Lower leg skin (tissue), 4 donors: ENCODE data around the gene SORCS1. TPM values are rescaled to one million over a fixed set of nuclear protein-coding genes. Genes with fewer than 3 reads are reported as not detected.

Source experiments
- DNase-seq, 2 donors: peaks; one replicate each; pipeline ENCODE4 v3.0.0-alpha.2; 2019; ENCODE audit warnings: low spot score in 2 of 2
- H3K4me3 ChIP-seq: fragments of 200-600 bp; sonication (generic); 2 replicates; pipeline ENCODE4 v1.5.1; 2017; ENCODE audit warnings: mild to moderate bottlenecking, low read depth; ENCODE audit not compliant: poor library complexity, severe bottlenecking
- POLR2A ChIP-seq, 2 donors: fragments of 450-650 bp; IDR thresholded peaks; one replicate each; pipeline ENCODE4 v1.6.1; 2016 to 2017; ENCODE audit warnings: antibody characterized with exemption in 2 of 2, mild to moderate bottlenecking in 1 of 2, moderate library complexity in 1 of 2
- WGBS, 2 donors: methylation state at CpG; one replicate each; pipeline ENCODE4 v1.1.5; 2018; 5-methylcytosine and 5-hydroxymethylcytosine counted together
- intact Hi-C: fragments of 100-400 bp; cut with DNase I; formaldehyde crosslinking; loops from one replicate; pipeline ENCODE4 v1.15.0; 2023; ENCODE audit warnings: low total_unique reads
- total RNA-seq, 4 donors: library from RNA; depleted of rRNA; stranded (reverse); fragments of >200 nt; gene quantifications; one replicate each; pipeline ENCODE4 v1.1.0, GENCODE V29; 2016
- TF ChIP-seq, protein P1 (sequence below), 3 donors: fragments of 450-650 bp; IDR thresholded peaks; one replicate each; pipeline ENCODE4 v1.5.1; 2016; ENCODE audit warnings: antibody characterized with exemption in 3 of 3, mild to moderate bottlenecking in 3 of 3, moderate library complexity in 2 of 3

Gene SORCS1
- total RNA-seq, 4 donors from 2014 or later, result 2.2 to 5.3 (median 2.9) TPM

DNA sequence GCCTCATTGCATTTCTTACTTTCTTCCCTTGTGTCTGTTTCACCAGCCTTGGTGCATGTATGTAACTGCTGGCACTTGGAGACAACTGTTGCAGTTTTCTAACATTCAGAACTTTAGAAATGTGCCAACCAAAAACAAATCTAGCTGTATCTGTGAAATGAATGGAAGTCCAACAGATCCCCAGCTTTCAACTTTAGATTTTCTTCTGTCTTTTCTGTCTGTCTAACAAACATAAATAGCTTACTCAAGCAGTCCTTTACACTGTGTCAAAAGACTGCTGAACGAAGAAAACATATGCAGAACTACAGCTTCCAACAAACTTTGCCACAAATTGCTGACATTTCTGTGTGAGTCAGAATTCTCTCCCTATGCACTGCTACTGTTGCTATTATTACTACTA lies 30.9 kb downstream of the SORCS1 start:
- WGBS, 2 donors, result 51 to 54% methylated on average over 1 of the region's 1 CpG
- TF ChIP-seq POLR2A (IDR thresholded peaks at IDR 0.05), result no peak
- TF ChIP-seq, protein P1, sequence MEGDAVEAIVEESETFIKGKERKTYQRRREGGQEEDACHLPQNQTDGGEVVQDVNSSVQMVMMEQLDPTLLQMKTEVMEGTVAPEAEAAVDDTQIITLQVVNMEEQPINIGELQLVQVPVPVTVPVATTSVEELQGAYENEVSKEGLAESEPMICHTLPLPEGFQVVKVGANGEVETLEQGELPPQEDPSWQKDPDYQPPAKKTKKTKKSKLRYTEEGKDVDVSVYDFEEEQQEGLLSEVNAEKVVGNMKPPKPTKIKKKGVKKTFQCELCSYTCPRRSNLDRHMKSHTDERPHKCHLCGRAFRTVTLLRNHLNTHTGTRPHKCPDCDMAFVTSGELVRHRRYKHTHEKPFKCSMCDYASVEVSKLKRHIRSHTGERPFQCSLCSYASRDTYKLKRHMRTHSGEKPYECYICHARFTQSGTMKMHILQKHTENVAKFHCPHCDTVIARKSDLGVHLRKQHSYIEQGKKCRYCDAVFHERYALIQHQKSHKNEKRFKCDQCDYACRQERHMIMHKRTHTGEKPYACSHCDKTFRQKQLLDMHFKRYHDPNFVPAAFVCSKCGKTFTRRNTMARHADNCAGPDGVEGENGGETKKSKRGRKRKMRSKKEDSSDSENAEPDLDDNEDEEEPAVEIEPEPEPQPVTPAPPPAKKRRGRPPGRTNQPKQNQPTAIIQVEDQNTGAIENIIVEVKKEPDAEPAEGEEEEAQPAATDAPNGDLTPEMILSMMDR (IDR thresholded peaks at IDR 0.05), result no peak
- intact Hi-C loops, result no loop called here
- H3K4me3 ChIP-seq, result no peak overlapping the region
- no peak for DNase-seq

DNA sequence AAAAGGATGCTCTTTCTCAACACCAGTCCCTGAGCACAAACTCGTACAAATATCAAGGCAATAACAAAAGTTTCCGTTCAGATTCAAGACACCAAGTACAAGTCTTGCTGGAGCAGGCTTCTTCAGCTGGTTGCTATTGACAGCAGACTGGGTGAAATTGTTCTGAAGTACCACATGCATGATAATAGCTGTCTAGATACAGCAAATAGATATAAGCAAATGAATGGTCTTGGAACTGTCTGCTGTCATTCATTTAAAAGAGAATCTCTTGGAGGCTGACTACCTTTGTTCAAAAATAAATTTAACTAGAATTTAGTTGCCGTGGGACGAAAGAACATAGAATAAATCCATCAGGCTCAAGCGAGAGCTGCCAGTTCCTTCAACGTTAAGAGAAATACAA lies 35.5 kb downstream of the SORCS1 start:
- intact Hi-C loops, result no loop called here

DNA sequence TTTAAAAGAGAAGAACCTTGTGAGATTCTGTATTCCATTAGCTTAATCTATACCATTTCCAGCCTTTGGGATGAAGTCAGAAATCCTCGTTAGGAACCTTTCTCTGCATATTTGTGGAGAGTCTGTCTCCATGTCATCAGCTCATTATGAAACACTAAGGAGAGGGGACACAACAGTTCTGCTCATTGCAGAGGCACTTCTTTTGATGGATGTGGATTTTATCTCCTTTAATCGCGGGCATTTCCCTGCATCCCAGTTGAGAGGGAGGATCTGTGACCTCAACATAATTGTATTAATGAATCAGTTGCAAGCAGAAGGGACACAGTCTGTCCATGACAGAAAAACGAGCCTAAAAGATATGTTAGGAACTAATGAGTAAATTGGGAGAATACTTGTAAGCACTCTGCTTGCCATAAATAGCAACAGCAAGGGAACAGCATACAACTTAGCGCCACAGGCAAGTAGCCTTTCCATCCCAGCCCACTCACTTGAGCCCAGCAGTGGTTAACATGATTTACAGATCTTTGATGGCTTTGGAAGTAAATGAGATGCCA lies 37.9 kb downstream of the SORCS1 start:
- WGBS, 2 donors, result 52 to 55% methylated on average over 5 of the region's 5 CpGs
- DNase-seq, result no peak
- TF ChIP-seq, protein P1 (IDR thresholded peaks at IDR 0.05), result no peak
- no peak for TF ChIP-seq POLR2A (IDR thresholded peaks at IDR 0.05)
- H3K4me3 ChIP-seq, result no peak overlapping the region
- intact Hi-C loops, result no loop called here

More for the DNA sequence above, 35.5 kb downstream of the SORCS1 start:
- DNase-seq, result no peak
- no peak overlapping the region for H3K4me3 ChIP-seq
- no peak for TF ChIP-seq POLR2A (IDR thresholded peaks at IDR 0.05)
- TF ChIP-seq, protein P1 (IDR thresholded peaks at IDR 0.05), result no peak
- WGBS, 2 donors, result 80 to 81% methylated on average over 6 of the region's 6 CpGs

DNA sequence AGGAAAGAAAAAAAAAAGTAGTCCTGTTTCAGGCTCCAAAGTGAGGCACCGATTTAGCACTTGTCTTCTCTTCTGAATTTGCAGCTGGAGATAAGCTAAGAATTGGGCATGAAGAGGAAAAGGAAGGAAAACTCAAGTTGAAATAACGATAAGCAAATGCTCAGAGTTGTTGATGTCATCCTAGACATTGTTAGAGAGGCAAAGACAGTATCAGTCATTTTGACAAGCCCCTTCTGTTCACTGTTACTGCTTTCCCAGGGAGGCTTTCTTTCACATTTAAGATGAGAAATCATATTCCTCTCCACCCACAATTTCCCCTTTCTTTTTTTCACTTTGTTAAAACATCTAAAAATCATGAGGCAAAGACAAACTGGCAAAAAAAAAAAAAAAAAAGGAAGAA lies 41.8 kb downstream of the SORCS1 start:
- no peak for DNase-seq
- TF ChIP-seq POLR2A (IDR thresholded peaks at IDR 0.05), result no peak
- TF ChIP-seq, protein P1 (IDR thresholded peaks at IDR 0.05), result no peak
- WGBS, 2 donors, result 51 to 52% methylated on average over 2 of the region's 2 CpGs
- H3K4me3 ChIP-seq, result no peak overlapping the region
- intact Hi-C loops, result no loop called here

DNA sequence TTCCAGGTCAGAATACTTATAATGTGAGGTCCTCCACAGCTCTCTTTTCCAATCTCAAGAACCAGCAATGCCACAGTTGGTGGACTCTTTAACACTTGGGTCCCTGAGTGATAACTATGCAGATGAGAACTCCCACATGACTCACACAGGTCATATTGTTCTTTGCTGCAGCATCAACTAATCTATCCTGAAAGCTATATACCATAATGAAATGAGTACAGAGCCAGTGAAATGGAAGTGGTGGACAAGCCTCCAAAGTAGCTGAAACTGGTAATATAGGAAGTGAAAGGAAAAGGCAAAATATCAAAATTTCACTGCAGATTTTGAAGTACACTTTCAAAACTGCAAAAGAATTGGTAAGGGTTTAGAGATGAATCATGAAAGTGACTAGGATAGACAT lies 45.6 kb downstream of the SORCS1 start:
- DNase-seq, result no peak
- no peak for TF ChIP-seq POLR2A (IDR thresholded peaks at IDR 0.05)
- TF ChIP-seq, protein P1 (IDR thresholded peaks at IDR 0.05), result no peak
- intact Hi-C loops, result no loop called here

DNA sequence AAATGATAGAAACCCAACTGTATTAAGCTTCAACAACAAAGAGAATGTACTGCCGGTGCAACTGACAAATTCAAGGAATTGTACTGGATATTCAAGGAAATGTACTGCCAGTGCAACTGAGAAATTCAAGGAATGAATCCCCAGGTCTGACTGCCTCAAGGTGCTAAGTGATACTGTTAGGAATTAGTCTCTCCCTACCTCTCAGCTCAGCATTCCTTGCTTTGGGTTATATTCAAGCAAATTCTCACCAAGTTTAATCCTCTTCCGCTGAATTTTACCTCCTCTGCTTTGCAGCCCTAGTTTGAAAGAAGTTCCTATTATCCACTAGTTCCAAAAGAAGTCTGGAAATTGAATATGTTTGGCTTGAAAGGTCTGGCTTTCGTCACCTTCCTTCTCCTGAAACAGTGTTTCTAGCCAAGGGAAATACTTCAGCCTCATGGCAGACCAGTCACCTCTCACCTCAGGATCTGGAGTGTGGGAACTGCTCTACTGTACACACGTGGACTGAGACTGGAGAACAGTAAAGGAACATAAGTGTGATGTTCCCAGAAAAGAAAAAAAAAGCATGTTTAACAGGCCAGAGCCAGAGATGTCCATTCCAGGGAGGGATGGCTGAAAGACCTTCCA lies 60.4 kb downstream of the SORCS1 start:
- TF ChIP-seq POLR2A (IDR thresholded peaks at IDR 0.05), result no peak
- TF ChIP-seq, protein P1 (IDR thresholded peaks at IDR 0.05), result no peak
- intact Hi-C loops, result no loop called here
- H3K4me3 ChIP-seq, result no peak overlapping the region
- no peak for DNase-seq
- 72% methylated on average over 4 of the region's 4 CpGs for WGBS, 2 donors

More for the DNA sequence above, 45.6 kb downstream of the SORCS1 start:
- no peak overlapping the region for H3K4me3 ChIP-seq
